ENCODE results near the gene USO1. TPM values are rescaled to one million over a fixed set of nuclear protein-coding genes. Genes with fewer than 3 reads are reported as not detected.
"Not testable (repeated sequence)": the region's sequence is repeated elsewhere in the genome, so short reads cannot be mapped to it uniquely, and the experiment has no call there.

Gene USO1
- total RNA-seq, 1 donor from 2014 or later: 114 TPM

- no peak overlapping the region for H3K4me2 ChIP-seq
- TF ChIP-seq EZH2 (IDR thresholded peaks at IDR 0.05) (no peak), EZH2phosphoT487 (IDR thresholded peaks at IDR 0.05) (no peak), CTCF (IDR thresholded peaks at IDR 0.05) (no peak)
- no peaks in the 10 kb centered on the region for H3F3A ChIP-seq (ENCODE audit: low read depth)
- H3K36me3 ChIP-seq: no peaks in the 10 kb centered on the region
- no peaks in the 10 kb centered on the region for H3K4me1 ChIP-seq
- Mint-ChIP-seq H3K4me3 (no peak overlapping the region), H3K9me3 (no peaks in the 10 kb centered on the region), H3K27me3 (ENCODE audit: insufficient read depth, low read depth) (no peaks in the 10 kb centered on the region), H3K4me1 (no peaks in the 10 kb centered on the region), H3K36me3 (peaks cover 7% of the 10 kb centered on the region), H3K27ac (no peak overlapping the region)
- H3K27me3 ChIP-seq: no peaks in the 10 kb centered on the region
- H3K9ac ChIP-seq: no peak overlapping the region
- H3K9me3 ChIP-seq (ENCODE audit: low read depth): no peaks in the 10 kb centered on the region
- no peak overlapping the region for H3K4me3 ChIP-seq
- no peaks in the 10 kb centered on the region for H3K79me2 ChIP-seq (ENCODE audit: low read depth)
- no peak overlapping the region for H3K27ac ChIP-seq
- no peak overlapping the region for H2AFZ ChIP-seq (replicated peaks)
- DNase-seq (ENCODE audit: low spot score): no peak
- H4K20me1 ChIP-seq (ENCODE audit: low read depth): no peaks in the 10 kb centered on the region
Measured at GRCh38 chr4:75685546-75686189, 38.7 kb upstream of the USO1 start.

GRCh38 chr4:75686346-75686745 is 38.0 kb upstream of the USO1 start:
- Mint-ChIP-seq H3K27me3 (ENCODE audit: insufficient read depth, low read depth) (no peaks in the 10 kb centered on the region), H3K4me3 (no peak overlapping the region), H3K27ac (no peak overlapping the region), H3K4me1 (no peaks in the 10 kb centered on the region), H3K9me3 (no peaks in the 10 kb centered on the region), H3K36me3 (peaks cover 7% of the 10 kb centered on the region)
- Histone ChIP-seq H3K36me3 (no peaks in the 10 kb centered on the region), H3K79me2 (ENCODE audit: low read depth) (no peaks in the 10 kb centered on the region), H3K9ac (no peak overlapping the region), H3K9me3 (ENCODE audit: low read depth) (no peaks in the 10 kb centered on the region), H3K4me2 (no peak overlapping the region), H3F3A (ENCODE audit: low read depth) (no peaks in the 10 kb centered on the region), H3K4me1 (no peaks in the 10 kb centered on the region), H3K27ac (no peak overlapping the region), H4K20me1 (ENCODE audit: low read depth) (no peaks in the 10 kb centered on the region), H3K27me3 (no peaks in the 10 kb centered on the region), H2AFZ (replicated peaks) (no peak overlapping the region), H3K4me3 (no peak overlapping the region)
- DNase-seq (ENCODE audit: low spot score): no peak
- TF ChIP-seq CTCF (IDR thresholded peaks at IDR 0.05) (no peak), EZH2 (IDR thresholded peaks at IDR 0.05) (no peak), EZH2phosphoT487 (IDR thresholded peaks at IDR 0.05) (no peak)

- not testable (repeated sequence) for H3K9me3 Mint-ChIP-seq; H3F3A ChIP-seq (ENCODE audit: low read depth); H3K4me1 Mint-ChIP-seq; H3K27me3 ChIP-seq; H3K79me2 ChIP-seq (ENCODE audit: low read depth); H3K4me2 ChIP-seq; H3K4me3 ChIP-seq; H3K27me3 Mint-ChIP-seq (ENCODE audit: insufficient read depth, low read depth); H3K4me1 ChIP-seq; H3K9me3 ChIP-seq (ENCODE audit: low read depth); H3K4me3 Mint-ChIP-seq; H3K27ac ChIP-seq; H3K27ac Mint-ChIP-seq; H3K36me3 ChIP-seq; H4K20me1 ChIP-seq (ENCODE audit: low read depth); H3K9ac ChIP-seq; H3K36me3 Mint-ChIP-seq; DNase-seq (ENCODE audit: low spot score); H2AFZ ChIP-seq (replicated peaks)
Measured at GRCh38 chr4:75687125-75687524, 37.3 kb upstream of the USO1 start.

GRCh38 chr4:75692066-75692465 is 32.3 kb upstream of the USO1 start:
- H3K27me3 Mint-ChIP-seq (ENCODE audit: insufficient read depth, low read depth); H3K27me3 ChIP-seq; H3K27ac Mint-ChIP-seq; H3K36me3 Mint-ChIP-seq; H3K9ac ChIP-seq; H3K4me3 ChIP-seq; H3K4me3 Mint-ChIP-seq; H3K4me1 ChIP-seq; DNase-seq (ENCODE audit: low spot score); H3K4me2 ChIP-seq; H2AFZ ChIP-seq (replicated peaks); H4K20me1 ChIP-seq (ENCODE audit: low read depth); H3K4me1 Mint-ChIP-seq; H3K9me3 Mint-ChIP-seq; H3F3A ChIP-seq (ENCODE audit: low read depth); H3K36me3 ChIP-seq; H3K27ac ChIP-seq; H3K9me3 ChIP-seq (ENCODE audit: low read depth): not testable (repeated sequence)
- H3K79me2 ChIP-seq (ENCODE audit: low read depth): peaks cover 12% of the 10 kb centered on the region

Measured in neural progenitor cell (in vitro differentiated cells).